Measurements from ENCODE around the gene OR2S2.

DNA sequence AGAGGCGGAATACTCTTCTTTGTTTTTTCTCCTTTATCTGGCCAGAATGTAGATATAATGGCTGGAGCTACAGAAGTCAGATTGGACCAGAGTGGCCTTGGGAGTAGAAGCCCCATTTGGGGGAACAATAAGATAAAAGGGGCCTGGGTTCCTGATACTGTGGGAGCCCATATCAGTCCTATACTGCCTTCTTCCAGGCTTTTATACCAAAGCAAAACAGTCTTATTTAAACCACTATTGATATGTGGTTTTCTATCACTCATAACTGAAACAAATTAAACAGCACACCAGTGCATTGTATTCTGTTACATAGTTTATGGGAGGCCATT is 34.4 kb downstream of the OR2S2 start:
- TF ChIP-seq CTCF (IDR thresholded peaks at IDR 0.05), result no peak
- no peak for TF ChIP-seq POLR2A (IDR thresholded peaks at IDR 0.05)

Data from stomach (tissue), 4 donors.